IMR-90 (cell line): ENCODE measurements around the gene CSNK1G2. TPM values are rescaled to one million over a fixed set of nuclear protein-coding genes. Genes with fewer than 3 reads are reported as not detected.

ENCODE experiments used
- ATAC-seq: fragments of 200-7000 bp; cut with Tn5 transposase; 2 replicates; pipeline ENCODE4 v1.9.1; 2020; ENCODE audit warnings: low read depth, mild to moderate bottlenecking, moderate library complexity
- BruUV-seq: library from RNA; stranded (reverse); fragments of 400-500 nt; replicated peaks from 2 replicates; lab custom pipeline; 2021; lab: Mats Ljungman, UMichigan
- CTCF ChIA-PET: fragments of 300-600 bp; formaldehyde crosslinking; extraction: SDS; loops from one replicate; lab custom pipeline; 2021; ENCODE audit warnings: antibody characterized with exemption; lab: Yijun Ruan, JAX
- POLR2A ChIA-PET: fragments of 300-600 bp; sonication (Branson Sonifier 250); formaldehyde crosslinking; loops from one replicate; lab custom pipeline; 2022; ENCODE audit warnings: antibody characterized with exemption; ENCODE audit not compliant: unreplicated experiment; lab: Charles Lee
- DNase-seq: peaks from one replicate; pipeline ENCODE4 v3.0.0; 2013
- H2AFZ ChIP-seq: replicated peaks from 2 replicates; pipeline ENCODE3; 2013; ENCODE audit warnings: low read length, mild to moderate bottlenecking; ENCODE audit not compliant: poor library complexity
- H2AK5ac ChIP-seq: 2 replicates; pipeline ENCODE4 v1.6.1; 2013; ENCODE audit warnings: low read depth, low read length, inconsistent platforms
- H2AK9ac ChIP-seq: replicated peaks from 2 replicates; pipeline ENCODE3; 2013; ENCODE audit warnings: mild to moderate bottlenecking, low read depth, low read length, moderate library complexity; ENCODE audit not compliant: poor library complexity
- H2BK120ac ChIP-seq: 2 replicates; pipeline ENCODE4 v1.6.1; 2013; ENCODE audit warnings: low read depth, low read length, inconsistent platforms
- H2BK15ac ChIP-seq: 3 replicates; pipeline ENCODE4 v1.6.1; 2013; ENCODE audit warnings: low read depth, low read length, inconsistent platforms
- H2BK20ac ChIP-seq: 2 replicates; pipeline ENCODE4 v1.6.1; 2013; ENCODE audit warnings: low read depth, mild to moderate bottlenecking, inconsistent platforms, low read length, moderate library complexity
- H2BK5ac ChIP-seq: 2 replicates; pipeline ENCODE4 v1.6.1; 2013; ENCODE audit warnings: mild to moderate bottlenecking, low read depth, low read length, inconsistent platforms; ENCODE audit not compliant: poor library complexity, severe bottlenecking
- H3K14ac ChIP-seq: replicated peaks from 2 replicates; pipeline ENCODE4 v1.6.1; 2013; ENCODE audit warnings: low read depth, low read length, inconsistent platforms
- H3K18ac ChIP-seq: 2 replicates; pipeline ENCODE4 v1.6.1; 2013; ENCODE audit warnings: low read depth, low read length, control low read depth
- H3K23ac ChIP-seq: 2 replicates; pipeline ENCODE4 v1.6.1; 2013; ENCODE audit warnings: low read depth, low read length, inconsistent platforms
- H3K27ac ChIP-seq: 2 replicates; pipeline ENCODE4 v1.5.1; 2013; ENCODE audit warnings: mild to moderate bottlenecking, control low read depth, low read length; ENCODE audit not compliant: insufficient read depth
- H3K27me3 ChIP-seq: 2 replicates; pipeline ENCODE4 v1.6.1; 2013; ENCODE audit warnings: low read length; ENCODE audit not compliant: control insufficient read depth, insufficient read depth
- H3K36me3 ChIP-seq: 2 replicates; pipeline ENCODE4 v1.6.1; 2013; ENCODE audit warnings: low read length, mixed read lengths; ENCODE audit not compliant: control insufficient read depth, insufficient read depth
- H3K4ac ChIP-seq: 2 replicates; pipeline ENCODE4 v1.6.1; 2013; ENCODE audit warnings: low read depth, low read length, inconsistent platforms
- H3K4me1 ChIP-seq: 2 replicates; pipeline ENCODE4 v1.6.1; 2013; ENCODE audit warnings: low read length, mixed read lengths; ENCODE audit not compliant: control insufficient read depth, insufficient read depth
- H3K4me2 ChIP-seq: 2 replicates; pipeline ENCODE4 v1.6.1; 2013; ENCODE audit warnings: low read depth, mild to moderate bottlenecking, control low read depth, low read length, moderate library complexity
- H3K4me3 ChIP-seq: 2 replicates; pipeline ENCODE4 v1.5.1; 2013; ENCODE audit warnings: low read depth, mild to moderate bottlenecking, control low read depth, low read length, moderate library complexity; ENCODE audit not compliant: insufficient read depth
- H3K56ac ChIP-seq: 2 replicates; pipeline ENCODE4 v1.6.1; 2013; ENCODE audit warnings: low read length, inconsistent platforms; ENCODE audit not compliant: insufficient read depth; ENCODE audit errors: extremely low read depth
- H3K79me1 ChIP-seq, 2 experiments: 2 replicates each; pipeline ENCODE4 v1.6.1; 2013; ENCODE audit warnings: low read length in 2 of 2, inconsistent platforms in 1 of 2, low read depth in 1 of 2
- H3K9ac ChIP-seq: 2 replicates; pipeline ENCODE4 v1.6.1; 2013; ENCODE audit warnings: low read depth, low read length, control low read depth
- H3K9me1 ChIP-seq: 2 replicates; pipeline ENCODE4 v1.6.1; 2013; ENCODE audit warnings: low read length, inconsistent platforms; ENCODE audit not compliant: insufficient read depth
- H3K9me3 ChIP-seq: 2 replicates; pipeline ENCODE4 v1.6.1; 2013; ENCODE audit warnings: low read length; ENCODE audit not compliant: control insufficient read depth, insufficient read depth
- H4K20me1 ChIP-seq: 2 replicates; pipeline ENCODE4 v1.6.1; 2013; ENCODE audit warnings: low read length, inconsistent platforms; ENCODE audit not compliant: insufficient read depth
- H4K5ac ChIP-seq: 2 replicates; pipeline ENCODE4 v1.6.1; 2013; ENCODE audit warnings: mild to moderate bottlenecking, low read depth, low read length, control low read depth
- H4K8ac ChIP-seq, 2 experiments: 2 replicates each; pipeline ENCODE4 v1.6.1; 2013; ENCODE audit warnings: low read depth in 2 of 2, low read length in 2 of 2, control low read depth in 1 of 2, inconsistent platforms in 1 of 2
- H4K91ac ChIP-seq: 2 replicates; pipeline ENCODE4 v1.6.1; 2013; ENCODE audit warnings: low read depth, low read length, inconsistent platforms; ENCODE audit not compliant: insufficient read depth
- BHLHE40 ChIP-seq: fragments of 150-350 bp; IDR thresholded peaks from 2 replicates; pipeline ENCODE4 v1.6.1; 2016; ENCODE audit warnings: mild to moderate bottlenecking, low read depth, low read length
- CEBPB ChIP-seq: IDR thresholded peaks from 2 replicates; pipeline ENCODE4 v1.6.1; 2012; ENCODE audit warnings: low read depth, low read length, improper control_type of control experiment
- CHD1 ChIP-seq: IDR thresholded peaks from 2 replicates; pipeline ENCODE4 v1.6.1; 2012; ENCODE audit warnings: low read depth, low read length, improper control_type of control experiment
- CTCF ChIP-seq: conservative IDR thresholded peaks from 2 replicates; pipeline ENCODE4 v1.5.1; 2012; ENCODE audit warnings: mild to moderate bottlenecking, low read depth, low read length, improper control_type of control experiment
- ELK1 ChIP-seq: fragments of 150-350 bp; IDR thresholded peaks from 2 replicates; pipeline ENCODE4 v1.6.1; 2016; ENCODE audit warnings: low read depth, mild to moderate bottlenecking, low read length, moderate library complexity, borderline replicate concordance
- FOS ChIP-seq: fragments of 150-350 bp; IDR thresholded peaks from 2 replicates; pipeline ENCODE4 v1.6.1; 2016; ENCODE audit warnings: low read depth, low read length
- MAFK ChIP-seq: IDR thresholded peaks from 2 replicates; pipeline ENCODE4 v1.6.1; 2012; ENCODE audit warnings: low read depth, low read length, improper control_type of control experiment
- MAZ ChIP-seq: IDR thresholded peaks from 2 replicates; pipeline ENCODE4 v1.6.1; 2012; ENCODE audit warnings: low read depth, mild to moderate bottlenecking, low read length, improper control_type of control experiment, moderate library complexity, borderline replicate concordance
- MXI1 ChIP-seq: IDR thresholded peaks from 2 replicates; pipeline ENCODE4 v1.6.1; 2012; ENCODE audit warnings: low read depth, mild to moderate bottlenecking, low read length, moderate library complexity, borderline replicate concordance
- NFE2L2 ChIP-seq: fragments of 150-350 bp; IDR thresholded peaks from 2 replicates; pipeline ENCODE4 v1.6.1; 2016; ENCODE audit warnings: low read depth, mild to moderate bottlenecking, low read length
- POLR2A ChIP-seq: IDR thresholded peaks from 2 replicates; pipeline ENCODE4 v1.6.1; 2012; ENCODE audit warnings: mild to moderate bottlenecking, low read depth, low read length
- RAD21 ChIP-seq: IDR thresholded peaks from 2 replicates; pipeline ENCODE4 v1.6.1; 2012; ENCODE audit warnings: low read length, improper control_type of control experiment
- RCOR1 ChIP-seq: IDR thresholded peaks from 2 replicates; pipeline ENCODE4 v1.6.1; 2012; ENCODE audit warnings: mild to moderate bottlenecking, low read length, improper control_type of control experiment; ENCODE audit not compliant: insufficient replicate concordance
- RFX5 ChIP-seq: IDR thresholded peaks from 2 replicates; pipeline ENCODE4 v1.8.0; 2012; ENCODE audit warnings: low read depth, mild to moderate bottlenecking, low read length, moderate library complexity
- SMC3 ChIP-seq: fragments of 150-350 bp; IDR thresholded peaks from 2 replicates; pipeline ENCODE4 v1.6.1; 2016; ENCODE audit warnings: low read depth, mild to moderate bottlenecking, antibody characterized with exemption, low read length, moderate library complexity
- USF2 ChIP-seq: fragments of 150-350 bp; IDR thresholded peaks from 2 replicates; pipeline ENCODE4 v1.6.1; 2017; ENCODE audit warnings: mild to moderate bottlenecking, antibody characterized with exemption, low read length, low read depth
- WGBS, 2 experiments: methylation state at CpG; one replicate each; pipeline versions ENCODE4 v1.1.5 to v1.1.7; 2013; ENCODE audit warnings: missing lambda C conversion rate in 2 of 2; ENCODE audit not compliant: insufficient read length in 1 of 2; ENCODE audit errors: extremely low coverage in 2 of 2; 5-methylcytosine and 5-hydroxymethylcytosine counted together
- dilution Hi-C: fragments of 300-500 bp; cut with HindIII; formaldehyde crosslinking; loops from one replicate; pipeline ENCODE4 v1.14.3; 2018; ENCODE audit warnings: low sequenced_read_pairs; ENCODE audit not compliant: unreplicated experiment
- in situ Hi-C: fragments of 300-500 bp; cut with MboI; formaldehyde crosslinking; loops from 3 replicates; pipeline ENCODE4 v1.14.3; 2019; ENCODE audit warnings: low sequenced_read_pairs, inconsistent platforms, mixed read lengths
- intact Hi-C: fragments of 100-400 bp; cut with micrococcal nuclease; formaldehyde crosslinking; loops from 2 replicates; pipeline ENCODE4 v1.10.0; 2022
- polyA plus RNA-seq, 3 experiments: library from polyadenylated mRNA; depleted of rRNA; stranded (reverse); fragments of >200 nt; gene quantifications; 2 replicates each; pipeline ENCODE4 v1.2.3, GENCODE V29; 2012; ENCODE audit warnings: low replicate concordance in 1 of 3
- total RNA-seq: library from RNA; depleted of rRNA; stranded (reverse); fragments of >200 nt; gene quantifications from 2 replicates; pipeline ENCODE4 v1.2.3, GENCODE V29; 2012

The CSNK1G2 gene
- total and polyA plus RNA-seq, 2 of the 4 experiments (the other 2 are of a cell fraction), result 38.0 to 96.3 TPM

- Histone ChIP-seq H3K36me3 (no peaks in the 10 kb centered on the region; the same call in 1 of the 2 replicates), H2BK120ac (no peak overlapping the region), H2AFZ (no peak overlapping the region), H2AK9ac (no peak overlapping the region), H3K9me1 (peaks cover 11% of the 10 kb centered on the region; the same call in 1 of the 2 replicates), H3K14ac (no peak overlapping the region), H2BK20ac (no peak overlapping the region), H3K4me1 (peaks cover 3% of the 10 kb centered on the region), H3K18ac (no peak overlapping the region), H3K4ac (no peak overlapping the region), H4K8ac (no peak overlapping the region), H3K23ac (no peak overlapping the region), H3K4me3 (no peak overlapping the region), H3K79me1 (peaks cover 8 to 27% of the 10 kb centered on the region in 2 experiments), H4K20me1 (peaks cover 3% of the 10 kb centered on the region; the same call in 1 of the 2 replicates), H2BK15ac (no peak overlapping the region), H4K91ac (no peak overlapping the region), H3K27ac (no peak overlapping the region), H3K9me3 (no peaks in the 10 kb centered on the region), H2AK5ac (no peak overlapping the region), H3K4me2 (no peak overlapping the region), H4K5ac (no peak overlapping the region), H3K56ac (no peak overlapping the region), H3K9ac (no peak overlapping the region), H3K27me3 (no peaks in the 10 kb centered on the region), H2BK5ac (no peak overlapping the region)
- TF ChIP-seq CHD1 (no peak), BHLHE40 (no peak), RAD21 (no peak), MAFK (no peak), MAZ (no peak), ELK1 (no peak), RCOR1 (no peak), CTCF (no peak), CEBPB (no peak), MXI1 (no peak), RFX5 (no peak), FOS (no peak), SMC3 (no peak), NFE2L2 (no peak), POLR2A (no peak), USF2 (no peak)
- ATAC-seq (no peak), DNase-seq (no peak)
- BruUV-seq, result no TSS peak
- intact Hi-C loops (no loop called here), dilution Hi-C loops (no loop called here), in situ Hi-C loops (no loop called here)
- 96% methylated on average over 4 of the region's 6 CpGs; no CpG with 5 or more reads in 1 of the 2 experiments for WGBS, 2 experiments
- ChIA-PET CTCF (interaction anchor here (0.7 kb wide), 1 partner anchor 560 kb away, joined by 3 read pairs; no protein-coding TSS in a partner anchor), POLR2A (no interaction called here)
Observed at GRCh38 chr19:1902923-1903322, 38.0 kb upstream of the CSNK1G2 start.
